ENCODE measurements around the gene TSHR.

GRCh38 chr14:81091660-81092059 lies 136.2 kb downstream of the TSHR start:
- TF ChIP-seq, protein P1, sequence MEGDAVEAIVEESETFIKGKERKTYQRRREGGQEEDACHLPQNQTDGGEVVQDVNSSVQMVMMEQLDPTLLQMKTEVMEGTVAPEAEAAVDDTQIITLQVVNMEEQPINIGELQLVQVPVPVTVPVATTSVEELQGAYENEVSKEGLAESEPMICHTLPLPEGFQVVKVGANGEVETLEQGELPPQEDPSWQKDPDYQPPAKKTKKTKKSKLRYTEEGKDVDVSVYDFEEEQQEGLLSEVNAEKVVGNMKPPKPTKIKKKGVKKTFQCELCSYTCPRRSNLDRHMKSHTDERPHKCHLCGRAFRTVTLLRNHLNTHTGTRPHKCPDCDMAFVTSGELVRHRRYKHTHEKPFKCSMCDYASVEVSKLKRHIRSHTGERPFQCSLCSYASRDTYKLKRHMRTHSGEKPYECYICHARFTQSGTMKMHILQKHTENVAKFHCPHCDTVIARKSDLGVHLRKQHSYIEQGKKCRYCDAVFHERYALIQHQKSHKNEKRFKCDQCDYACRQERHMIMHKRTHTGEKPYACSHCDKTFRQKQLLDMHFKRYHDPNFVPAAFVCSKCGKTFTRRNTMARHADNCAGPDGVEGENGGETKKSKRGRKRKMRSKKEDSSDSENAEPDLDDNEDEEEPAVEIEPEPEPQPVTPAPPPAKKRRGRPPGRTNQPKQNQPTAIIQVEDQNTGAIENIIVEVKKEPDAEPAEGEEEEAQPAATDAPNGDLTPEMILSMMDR (IDR thresholded peaks at IDR 0.05): no peak
- no peak for TF ChIP-seq EZH2phosphoT487 (IDR thresholded peaks at IDR 0.05)
